Neural progenitor cell (in vitro differentiated cells): ENCODE data around the gene SUMO3. TPM values are rescaled to one million over a fixed set of nuclear protein-coding genes. Genes with fewer than 3 reads are reported as not detected.

Experiments used
- DNase-seq: peaks from one replicate; pipeline ENCODE4 v3.0.0-alpha.2; 2016; ENCODE audit warnings: low spot score
- H2AFZ ChIP-seq: fragments of 200-600 bp; sonication (generic); replicated peaks from 2 replicates; pipeline ENCODE4 v1.6.1; 2016; ENCODE audit warnings: antibody characterized with exemption
- H3F3A ChIP-seq: fragments of 200-600 bp; sonication (generic); 2 replicates; pipeline ENCODE4 v1.6.1; 2016; ENCODE audit warnings: antibody characterized with exemption, low read depth
- H3K27ac ChIP-seq: fragments of 200-600 bp; sonication (generic); 2 replicates; pipeline ENCODE4 v1.5.1; 2016; ENCODE audit warnings: mild to moderate bottlenecking
- H3K27me3 ChIP-seq: fragments of 200-600 bp; sonication (generic); 2 replicates; pipeline ENCODE4 v1.6.1; 2016; ENCODE audit warnings: mild to moderate bottlenecking, moderate library complexity
- H3K36me3 ChIP-seq: fragments of 200-600 bp; sonication (generic); 2 replicates; pipeline ENCODE4 v1.5.1; 2016
- H3K4me1 ChIP-seq: fragments of 200-600 bp; sonication (generic); 2 replicates; pipeline ENCODE4 v1.6.1; 2016; ENCODE audit warnings: mixed run types
- H3K4me2 ChIP-seq: fragments of 200-600 bp; sonication (generic); 2 replicates; pipeline ENCODE4 v1.6.1; 2016
- H3K4me3 ChIP-seq: fragments of 200-600 bp; sonication (generic); 2 replicates; pipeline ENCODE4 v1.5.1; 2016
- H3K79me2 ChIP-seq: fragments of 200-600 bp; sonication (generic); 2 replicates; pipeline ENCODE4 v1.6.1; 2016; ENCODE audit warnings: low read depth
- H3K9ac ChIP-seq: fragments of 200-600 bp; sonication (generic); 2 replicates; pipeline ENCODE4 v1.6.1; 2016
- H3K9me3 ChIP-seq: fragments of 200-600 bp; sonication (generic); 2 replicates; pipeline ENCODE4 v1.5.1; 2016; ENCODE audit warnings: low read depth
- H4K20me1 ChIP-seq: fragments of 200-600 bp; sonication (generic); 2 replicates; pipeline ENCODE4 v1.6.1; 2016; ENCODE audit warnings: low read depth
- H3K27ac Mint-ChIP-seq: 3 replicates; pipeline ENCODE4 v1.8.0; 2021; ENCODE audit warnings: mixed read lengths
- H3K27me3 Mint-ChIP-seq: 2 replicates; pipeline ENCODE4 v1.8.0; 2022; ENCODE audit warnings: low read depth, mild to moderate bottlenecking, inconsistent platforms, moderate library complexity, mixed read lengths; ENCODE audit not compliant: insufficient read depth
- H3K36me3 Mint-ChIP-seq: 3 replicates; pipeline ENCODE4 v1.8.0; 2021; ENCODE audit warnings: mixed read lengths
- H3K4me1 Mint-ChIP-seq: 3 replicates; pipeline ENCODE4 v1.8.0; 2021; ENCODE audit warnings: mixed read lengths
- H3K4me3 Mint-ChIP-seq: 3 replicates; pipeline ENCODE4 v1.8.0; 2021; ENCODE audit warnings: mild to moderate bottlenecking, moderate library complexity, mixed read lengths
- H3K9me3 Mint-ChIP-seq: 3 replicates; pipeline ENCODE4 v1.8.0; 2020; ENCODE audit warnings: mixed read lengths
- EZH2 ChIP-seq: fragments of 200-600 bp; sonication (generic); IDR thresholded peaks from 2 replicates; pipeline ENCODE4 v1.6.1; 2017; ENCODE audit warnings: antibody characterized with exemption, mild to moderate bottlenecking, moderate library complexity
- EZH2phosphoT487 ChIP-seq: fragments of 200-600 bp; sonication (generic); IDR thresholded peaks from 2 replicates; pipeline ENCODE4 v1.6.1; 2017; ENCODE audit warnings: antibody characterized with exemption
- total RNA-seq: library from RNA; depleted of rRNA; stranded (reverse); fragments of >200 nt; gene quantifications from 2 replicates; pipeline ENCODE4 v1.2.3, GENCODE V29; 2015; ENCODE audit warnings: low replicate concordance
- TF ChIP-seq, protein P1 (sequence below): fragments of 200-600 bp; sonication (generic); IDR thresholded peaks from 2 replicates; pipeline ENCODE4 v1.5.1; 2017; ENCODE audit warnings: antibody characterized with exemption, mild to moderate bottlenecking

The SUMO3 gene
- total RNA-seq, 1 donor from 2014 or later = 135 TPM

GRCh38 chr21:44766014-44766817 is 51.6 kb downstream of the SUMO3 start:
- no peak overlapping the region for H3K27ac Mint-ChIP-seq
- peaks cover 12% of the 10 kb centered on the region for H3K4me1 ChIP-seq

DNA sequence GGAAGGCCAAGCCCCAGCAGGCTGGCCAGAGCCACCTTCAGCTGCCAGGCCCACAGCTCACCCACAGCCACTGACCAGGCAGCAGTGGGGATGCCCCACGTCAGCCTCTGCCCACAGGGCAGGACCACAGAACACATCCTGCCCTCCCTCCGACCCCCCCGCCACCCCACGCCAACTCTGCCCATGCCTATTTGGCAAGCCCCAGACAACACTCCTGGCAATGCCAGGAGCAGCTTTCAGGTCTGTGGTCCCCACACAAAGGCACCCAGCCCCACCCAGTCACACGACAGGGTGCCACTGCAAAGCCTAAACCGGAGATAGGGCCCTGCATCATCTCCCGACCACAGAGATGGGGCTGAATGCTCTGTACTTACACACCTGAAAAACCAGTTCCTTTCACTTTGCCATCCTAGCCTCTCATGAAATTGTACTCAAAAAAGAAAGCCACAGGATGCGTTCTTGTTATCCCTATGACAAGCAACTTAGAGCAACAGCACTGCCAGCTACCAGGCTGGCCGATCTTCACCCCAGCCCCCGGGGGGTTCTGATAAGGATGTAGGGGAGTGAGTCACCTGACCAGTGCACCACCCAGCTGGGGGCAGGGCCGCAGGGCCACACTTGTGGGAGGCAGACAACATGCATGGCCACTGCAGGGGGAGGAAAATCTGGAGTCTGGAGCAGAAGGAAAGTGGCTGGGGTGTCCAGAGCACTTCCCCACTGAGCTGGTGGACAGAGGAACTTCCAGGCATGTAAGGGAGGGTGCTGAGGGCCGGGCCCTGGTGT is 52.4 kb downstream of the SUMO3 start:
- no peak for DNase-seq
- H2AFZ ChIP-seq = no peak overlapping the region
- H3K27ac Mint-ChIP-seq = peak overlapping the region; percentile 60
- peaks cover 5% of the 10 kb centered on the region for H3K36me3 Mint-ChIP-seq
- H3K36me3 ChIP-seq = no peaks in the 10 kb centered on the region
- TF ChIP-seq EZH2 = no peak
- TF ChIP-seq, protein P1, sequence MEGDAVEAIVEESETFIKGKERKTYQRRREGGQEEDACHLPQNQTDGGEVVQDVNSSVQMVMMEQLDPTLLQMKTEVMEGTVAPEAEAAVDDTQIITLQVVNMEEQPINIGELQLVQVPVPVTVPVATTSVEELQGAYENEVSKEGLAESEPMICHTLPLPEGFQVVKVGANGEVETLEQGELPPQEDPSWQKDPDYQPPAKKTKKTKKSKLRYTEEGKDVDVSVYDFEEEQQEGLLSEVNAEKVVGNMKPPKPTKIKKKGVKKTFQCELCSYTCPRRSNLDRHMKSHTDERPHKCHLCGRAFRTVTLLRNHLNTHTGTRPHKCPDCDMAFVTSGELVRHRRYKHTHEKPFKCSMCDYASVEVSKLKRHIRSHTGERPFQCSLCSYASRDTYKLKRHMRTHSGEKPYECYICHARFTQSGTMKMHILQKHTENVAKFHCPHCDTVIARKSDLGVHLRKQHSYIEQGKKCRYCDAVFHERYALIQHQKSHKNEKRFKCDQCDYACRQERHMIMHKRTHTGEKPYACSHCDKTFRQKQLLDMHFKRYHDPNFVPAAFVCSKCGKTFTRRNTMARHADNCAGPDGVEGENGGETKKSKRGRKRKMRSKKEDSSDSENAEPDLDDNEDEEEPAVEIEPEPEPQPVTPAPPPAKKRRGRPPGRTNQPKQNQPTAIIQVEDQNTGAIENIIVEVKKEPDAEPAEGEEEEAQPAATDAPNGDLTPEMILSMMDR = no peak
- no peak for TF ChIP-seq EZH2phosphoT487
- peaks cover 12% of the 10 kb centered on the region for H3K4me1 ChIP-seq
- no peaks in the 10 kb centered on the region for H3K79me2 ChIP-seq
- H3K9me3 ChIP-seq = no peaks in the 10 kb centered on the region
- H4K20me1 ChIP-seq = peaks cover 3% of the 10 kb centered on the region
- no peak overlapping the region for H3K27ac ChIP-seq
- H3K4me3 ChIP-seq = no peak overlapping the region
- no peaks in the 10 kb centered on the region for H3K27me3 ChIP-seq
- H3K4me2 ChIP-seq = no peak overlapping the region
- peaks cover 28% of the 10 kb centered on the region for H3K4me1 Mint-ChIP-seq
- H3F3A ChIP-seq = peaks cover 14% of the 10 kb centered on the region
- H3K9me3 Mint-ChIP-seq = no peaks in the 10 kb centered on the region
- H3K4me3 Mint-ChIP-seq = no peak overlapping the region
- peaks cover 8% of the 10 kb centered on the region for H3K27me3 Mint-ChIP-seq
- H3K9ac ChIP-seq = no peak overlapping the region

More at GRCh38 chr21:44766014-44766817, 51.6 kb downstream of the SUMO3 start:
- TF ChIP-seq, protein P1 = no peak
- no peak for TF ChIP-seq EZH2
- no peaks in the 10 kb centered on the region for H3K27me3 ChIP-seq
- peaks cover 6% of the 10 kb centered on the region for H3K27me3 Mint-ChIP-seq
- H3K36me3 ChIP-seq = no peaks in the 10 kb centered on the region
- no peak overlapping the region for H3K9ac ChIP-seq
- no peak overlapping the region for H3K4me3 Mint-ChIP-seq
- H4K20me1 ChIP-seq = peaks cover 3% of the 10 kb centered on the region
- no peak overlapping the region for H2AFZ ChIP-seq
- no peak overlapping the region for H3K27ac ChIP-seq
- no peaks in the 10 kb centered on the region for H3K79me2 ChIP-seq
- no peak for DNase-seq
- H3K4me2 ChIP-seq = no peak overlapping the region
- H3K9me3 ChIP-seq = no peaks in the 10 kb centered on the region
- H3F3A ChIP-seq = peaks cover 14% of the 10 kb centered on the region
- no peak overlapping the region for H3K4me3 ChIP-seq
- H3K36me3 Mint-ChIP-seq = peaks cover 12% of the 10 kb centered on the region
- H3K9me3 Mint-ChIP-seq = no peaks in the 10 kb centered on the region
- H3K4me1 Mint-ChIP-seq = peaks cover 23% of the 10 kb centered on the region

GRCh38 chr21:44764319-44765230 is 53.3 kb downstream of the SUMO3 start:
- Histone ChIP-seq H3K27me3 (no peaks in the 10 kb centered on the region), H3K36me3 (no peaks in the 10 kb centered on the region), H3K4me2 (no peak overlapping the region), H3K79me2 (no peaks in the 10 kb centered on the region), H4K20me1 (peaks cover 3% of the 10 kb centered on the region), H3K4me3 (no peak overlapping the region), H3K9me3 (no peaks in the 10 kb centered on the region), H3K27ac (no peak overlapping the region), H2AFZ (no peak overlapping the region), H3K9ac (no peak overlapping the region), H3K4me1 (peaks cover 12% of the 10 kb centered on the region), H3F3A (peaks cover 13% of the 10 kb centered on the region)
- Mint-ChIP-seq H3K9me3 (no peaks in the 10 kb centered on the region), H3K4me3 (no peak overlapping the region), H3K36me3 (peaks cover 2% of the 10 kb centered on the region), H3K27ac (no peak overlapping the region), H3K27me3 (peaks cover 8% of the 10 kb centered on the region), H3K4me1 (peaks cover 31% of the 10 kb centered on the region)
- no peak for TF ChIP-seq EZH2
- no peak for TF ChIP-seq EZH2phosphoT487
- TF ChIP-seq, protein P1 = no peak
- DNase-seq = peak; percentile 39
